ENCODE results near the gene LAMP1. TPM values are rescaled to one million over a fixed set of nuclear protein-coding genes. Genes with fewer than 3 reads are reported as not detected.

Gene LAMP1
- total and polyA plus RNA-seq, 2 of the 4 experiments (the other 2 are of a cell fraction) = 60.6 to 229 TPM

DNA sequence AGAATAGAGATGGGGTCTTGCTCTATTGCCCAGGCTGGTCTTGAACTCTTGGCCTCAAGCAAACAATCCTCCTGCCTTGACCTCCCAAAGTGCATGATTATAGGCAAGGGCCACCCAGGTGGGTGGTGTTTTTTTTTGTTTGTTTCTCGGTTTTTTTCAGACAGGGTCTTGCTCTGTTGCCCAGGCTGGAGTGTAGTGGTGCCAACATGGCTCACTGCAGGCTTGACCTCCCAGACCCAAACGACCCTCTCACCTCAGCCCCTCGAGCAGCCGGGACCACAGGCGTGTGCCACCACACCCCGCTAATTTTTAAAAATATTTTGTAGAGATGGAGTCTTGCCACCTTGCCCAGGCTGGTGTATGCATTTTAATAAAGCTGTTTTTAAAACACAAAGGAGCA lies 52.0 kb downstream of the LAMP1 start:
- ATAC-seq (ENCODE audit: low read depth) (no peak), DNase-seq (no peak)
- Histone ChIP-seq H2AK9ac (replicated peaks; ENCODE audit: low read depth, low read length, poor library complexity) (no peak overlapping the region), H2BK120ac (ENCODE audit: low read depth, low read length) (no peak overlapping the region), H2AK5ac (ENCODE audit: low read depth, low read length) (no peak overlapping the region), H3K9me1 (ENCODE audit: insufficient read depth, low read length) (no peaks in the 10 kb centered on the region), H3K9ac (ENCODE audit: low read depth, low read length) (no peak overlapping the region), H4K20me1 (ENCODE audit: insufficient read depth, low read length) (no peaks in the 10 kb centered on the region), H4K8ac (ENCODE audit: low read depth in 2 of 2, low read length in 2 of 2) (no peak overlapping the region), H2BK15ac (ENCODE audit: low read depth, low read length) (no peak overlapping the region), H2BK20ac (ENCODE audit: low read depth, low read length) (no peak overlapping the region), H2AFZ (replicated peaks; ENCODE audit: low read length, poor library complexity) (no peak overlapping the region), H2BK5ac (ENCODE audit: low read depth, low read length, poor library complexity, severe bottlenecking) (no peak overlapping the region), H4K5ac (ENCODE audit: low read depth, low read length) (no peak overlapping the region), H3K27ac (ENCODE audit: insufficient read depth, low read length) (no peak overlapping the region), H3K9me3 (ENCODE audit: control insufficient read depth, insufficient read depth, low read length) (peaks cover 11% of the 10 kb centered on the region), H3K14ac (replicated peaks; ENCODE audit: low read depth, low read length) (no peak overlapping the region), H3K18ac (ENCODE audit: low read depth, low read length) (no peak overlapping the region), H3K79me1 (ENCODE audit: low read depth in 1 of 2, low read length in 2 of 2) (no peaks in the 10 kb centered on the region), H3K4me3 (ENCODE audit: insufficient read depth, low read depth, low read length) (no peak overlapping the region), H3K23ac (ENCODE audit: low read depth, low read length) (no peak overlapping the region), H3K27me3 (ENCODE audit: control insufficient read depth, insufficient read depth, low read length) (peaks cover 3% of the 10 kb centered on the region; the same call in 1 of the 2 replicates), H4K91ac (ENCODE audit: insufficient read depth, low read depth, low read length) (no peak overlapping the region), H3K36me3 (ENCODE audit: control insufficient read depth, insufficient read depth, low read length) (no peaks in the 10 kb centered on the region), H3K4ac (ENCODE audit: low read depth, low read length) (no peak overlapping the region), H3K56ac (ENCODE audit: extremely low read depth, insufficient read depth, low read length) (no peak overlapping the region), H3K4me1 (ENCODE audit: control insufficient read depth, insufficient read depth, low read length) (no peaks in the 10 kb centered on the region; the same call in 1 of the 2 replicates), H3K4me2 (ENCODE audit: low read depth, low read length) (no peak overlapping the region)
- intact Hi-C loops (cut with micrococcal nuclease) (no loop called here), dilution Hi-C loops (cut with HindIII; ENCODE audit: low sequenced_read_pairs, unreplicated experiment) (no loop called here), in situ Hi-C loops (cut with MboI; ENCODE audit: low sequenced_read_pairs) (no loop called here)
- BruUV-seq (replicated peaks) = no TSS peak
- WGBS, 2 experiments (ENCODE audit: extremely low coverage in 2 of 2, insufficient read length in 1 of 2) = no CpG with 5 or more reads among the region's 6 CpGs
- TF ChIP-seq MAZ (IDR thresholded peaks at IDR 0.05; ENCODE audit: borderline replicate concordance, low read depth, low read length) (no peak), RCOR1 (IDR thresholded peaks at IDR 0.05; ENCODE audit: insufficient replicate concordance, low read length) (no peak), CHD1 (IDR thresholded peaks at IDR 0.05; ENCODE audit: low read depth, low read length) (no peak), SMC3 (IDR thresholded peaks at IDR 0.05; ENCODE audit: low read depth, low read length) (no peak), FOS (IDR thresholded peaks at IDR 0.05; ENCODE audit: low read depth, low read length) (no peak), ELK1 (IDR thresholded peaks at IDR 0.05; ENCODE audit: borderline replicate concordance, low read depth, low read length) (no peak), CEBPB (IDR thresholded peaks at IDR 0.05; ENCODE audit: low read depth, low read length) (no peak)
- TF ChIP-seq, protein P1, sequence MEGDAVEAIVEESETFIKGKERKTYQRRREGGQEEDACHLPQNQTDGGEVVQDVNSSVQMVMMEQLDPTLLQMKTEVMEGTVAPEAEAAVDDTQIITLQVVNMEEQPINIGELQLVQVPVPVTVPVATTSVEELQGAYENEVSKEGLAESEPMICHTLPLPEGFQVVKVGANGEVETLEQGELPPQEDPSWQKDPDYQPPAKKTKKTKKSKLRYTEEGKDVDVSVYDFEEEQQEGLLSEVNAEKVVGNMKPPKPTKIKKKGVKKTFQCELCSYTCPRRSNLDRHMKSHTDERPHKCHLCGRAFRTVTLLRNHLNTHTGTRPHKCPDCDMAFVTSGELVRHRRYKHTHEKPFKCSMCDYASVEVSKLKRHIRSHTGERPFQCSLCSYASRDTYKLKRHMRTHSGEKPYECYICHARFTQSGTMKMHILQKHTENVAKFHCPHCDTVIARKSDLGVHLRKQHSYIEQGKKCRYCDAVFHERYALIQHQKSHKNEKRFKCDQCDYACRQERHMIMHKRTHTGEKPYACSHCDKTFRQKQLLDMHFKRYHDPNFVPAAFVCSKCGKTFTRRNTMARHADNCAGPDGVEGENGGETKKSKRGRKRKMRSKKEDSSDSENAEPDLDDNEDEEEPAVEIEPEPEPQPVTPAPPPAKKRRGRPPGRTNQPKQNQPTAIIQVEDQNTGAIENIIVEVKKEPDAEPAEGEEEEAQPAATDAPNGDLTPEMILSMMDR (conservative IDR thresholded peaks at IDR 0.05; ENCODE audit: low read depth, low read length) = no peak
- ChIA-PET POLR2A (ENCODE audit: unreplicated experiment) (no interaction called here), CTCF (no interaction called here)
